Measurements from ENCODE around the gene CORIN. TPM values are rescaled to one million over a fixed set of nuclear protein-coding genes. Genes with fewer than 3 reads are reported as not detected.
"Not testable (repeated sequence)": the region's sequence is repeated elsewhere in the genome, so short reads cannot be mapped to it uniquely, and the experiment has no call there.

CORIN gene
- total and polyA plus RNA-seq, 8 donors, result 0.05 to 1.1 (median 0.23) TPM; not detected in 1

DNA sequence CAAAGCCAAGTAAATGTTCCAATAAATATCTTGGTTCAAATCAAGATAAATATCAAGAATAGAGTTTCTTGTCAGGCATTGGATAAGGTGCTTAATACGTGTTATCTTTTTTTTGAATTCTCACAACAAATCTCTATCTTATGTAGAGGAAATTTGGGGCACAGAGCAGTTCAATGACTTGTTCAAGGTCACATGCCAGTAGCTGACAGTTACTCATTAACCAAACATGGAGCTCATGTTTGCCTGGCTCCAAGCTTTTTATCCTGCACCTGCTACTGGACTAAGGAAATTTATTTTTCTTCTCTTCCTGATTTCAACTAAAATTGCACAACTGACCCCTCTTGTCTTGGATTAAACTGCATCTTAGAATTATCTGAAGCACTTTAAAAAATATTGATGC lies 276.5 kb downstream of the CORIN start:
- intact Hi-C loops (cut with DNase I), result no loop called here
- no peaks in the 10 kb centered on the region for H3K9me3 ChIP-seq
- 7 to 17% methylated on average over 1 of the region's 1 CpG for WGBS, 2 donors
- no peaks in the 10 kb centered on the region for H3K36me3 ChIP-seq
- ATAC-seq (peak; percentile 84 to 97 (median 92)), FAIRE-seq (no peak), DNase-seq (peak in 3 of 6 donors; percentile 19 to 35 (median 29))
- peak overlapping the region in 2 of 4 donors; percentile 5 to 26 for H3K27ac ChIP-seq
- H3K4me3 ChIP-seq, result no peak overlapping the region
- no peak for TF ChIP-seq CTCF (IDR thresholded peaks at IDR 0.05)
- H3K27me3 ChIP-seq, result no peaks in the 10 kb centered on the region
- peaks cover 8 to 16% (median 15%) of the 10 kb centered on the region in 3 donors for H3K4me1 ChIP-seq

DNA sequence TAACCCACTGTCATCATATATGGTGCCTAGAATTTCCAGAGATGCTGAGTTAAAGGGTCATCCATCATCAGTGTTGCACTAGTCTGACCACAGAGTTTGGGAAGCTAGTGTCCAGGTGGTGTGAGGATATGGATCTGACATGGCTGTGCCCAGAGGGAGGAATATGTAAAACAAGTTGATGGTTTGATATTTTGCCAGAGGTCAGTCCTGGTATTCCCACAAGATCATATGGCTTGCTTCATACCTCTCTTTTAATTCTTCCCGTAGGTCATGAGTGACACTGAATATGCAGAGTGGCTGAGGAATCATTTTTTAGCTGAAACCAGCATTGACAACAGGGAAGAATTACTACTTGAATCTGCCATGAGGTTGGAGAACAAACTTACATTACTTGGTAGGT lies 277.2 kb downstream of the CORIN start:
- H3K27ac ChIP-seq, result peak overlapping the region in 1 of 4 donors; percentile 26
- intact Hi-C loops (cut with DNase I), result no loop called here
- H3K9me3 ChIP-seq, result no peaks in the 10 kb centered on the region
- FAIRE-seq (no peak), ATAC-seq (no peak), DNase-seq (no peak)
- 80 to 85% methylated on average over 1 of the region's 1 CpG for WGBS, 2 donors
- H3K36me3 ChIP-seq, result no peaks in the 10 kb centered on the region
- no peak overlapping the region for H3K4me3 ChIP-seq
- H3K4me1 ChIP-seq, result peaks cover 8 to 16% (median 15%) of the 10 kb centered on the region in 3 donors
- no peaks in the 10 kb centered on the region for H3K27me3 ChIP-seq
- no peak for TF ChIP-seq CTCF (IDR thresholded peaks at IDR 0.05)

- Histone ChIP-seq H3K27ac (no peak overlapping the region), H3K27me3 (no peaks in the 10 kb centered on the region), H3K4me3 (no peak overlapping the region), H3K9me3 (no peaks in the 10 kb centered on the region), H3K4me1 (peaks cover 8 to 16% (median 15%) of the 10 kb centered on the region in 3 donors), H3K36me3 (no peaks in the 10 kb centered on the region)
- DNase-seq (no peak), FAIRE-seq (peak; percentile 87), ATAC-seq (no peak)
- no peak for TF ChIP-seq CTCF (IDR thresholded peaks at IDR 0.05)
- WGBS, 2 donors, result 98 to 100% methylated on average over 2 of the region's 2 CpGs
- intact Hi-C loops (cut with DNase I), result no loop called here
These were observed 280.6 kb downstream of the CORIN start for GRCh38 chr4:47557255-47557654.

GRCh38 chr4:47555920-47556319 lies 281.9 kb downstream of the CORIN start:
- H3K4me3 ChIP-seq; H3K9me3 ChIP-seq; ATAC-seq; FAIRE-seq; H3K4me1 ChIP-seq; H3K27me3 ChIP-seq; intact Hi-C loops (cut with DNase I); H3K36me3 ChIP-seq; DNase-seq; H3K27ac ChIP-seq: not testable (repeated sequence)
- 78 to 98% methylated on average over 3 of the region's 3 CpGs for WGBS, 2 donors

DNA sequence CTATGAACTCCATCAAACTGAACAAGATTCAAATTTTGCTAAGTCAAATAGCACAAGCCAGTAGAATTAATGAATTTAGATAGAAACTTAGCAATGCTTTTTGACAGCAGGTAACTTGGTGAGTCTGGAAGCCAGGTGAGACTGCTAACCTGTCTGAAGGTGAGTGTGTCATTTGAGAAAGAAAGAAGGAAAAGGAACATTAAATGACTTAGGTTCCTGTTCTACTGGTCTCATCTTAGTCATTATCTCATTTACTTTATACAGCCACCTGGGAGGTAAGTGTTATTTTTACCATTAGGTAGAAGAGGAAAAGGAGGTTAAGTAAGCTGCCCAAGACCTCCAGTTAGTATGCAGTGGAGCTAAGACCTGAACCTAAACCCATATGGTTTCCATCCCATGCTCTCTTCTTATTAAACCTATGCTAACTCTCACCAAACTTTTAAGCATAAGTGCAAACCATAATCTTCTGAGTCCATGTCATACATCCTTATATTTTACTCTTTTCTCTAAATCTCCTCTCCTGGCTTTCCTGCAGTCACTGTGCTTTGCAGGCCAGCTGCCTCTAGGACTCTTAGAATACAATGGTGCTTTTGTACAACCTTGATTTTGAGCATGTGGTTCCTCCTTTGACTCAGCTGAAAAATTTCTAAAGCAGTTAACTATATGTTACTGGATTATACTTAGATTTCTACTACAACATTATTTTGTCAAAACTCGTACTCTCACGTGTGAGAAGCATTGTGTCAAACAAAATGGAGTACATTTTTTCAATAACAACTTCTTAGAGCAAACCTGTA lies 284.3 kb downstream of the CORIN start:
- Histone ChIP-seq H3K36me3 (no peaks in the 10 kb centered on the region), H3K4me1 (no peaks in the 10 kb centered on the region), H3K27ac (no peak overlapping the region), H3K27me3 (no peaks in the 10 kb centered on the region), H3K9me3 (no peaks in the 10 kb centered on the region), H3K4me3 (no peak overlapping the region)
- DNase-seq (no peak), FAIRE-seq (no peak), ATAC-seq (peak in 1 of 4 donors; percentile 50)
- TF ChIP-seq CTCF (IDR thresholded peaks at IDR 0.05), result no peak
- intact Hi-C loops (cut with DNase I), result no loop called here
- WGBS, 2 donors, result 72 to 78% methylated on average over 2 of the region's 2 CpGs
